ENCODE results near the gene TMEM205.
A peak's percentile ranks its signal among the peaks of the same experiment; 100 is the strongest.

DNA sequence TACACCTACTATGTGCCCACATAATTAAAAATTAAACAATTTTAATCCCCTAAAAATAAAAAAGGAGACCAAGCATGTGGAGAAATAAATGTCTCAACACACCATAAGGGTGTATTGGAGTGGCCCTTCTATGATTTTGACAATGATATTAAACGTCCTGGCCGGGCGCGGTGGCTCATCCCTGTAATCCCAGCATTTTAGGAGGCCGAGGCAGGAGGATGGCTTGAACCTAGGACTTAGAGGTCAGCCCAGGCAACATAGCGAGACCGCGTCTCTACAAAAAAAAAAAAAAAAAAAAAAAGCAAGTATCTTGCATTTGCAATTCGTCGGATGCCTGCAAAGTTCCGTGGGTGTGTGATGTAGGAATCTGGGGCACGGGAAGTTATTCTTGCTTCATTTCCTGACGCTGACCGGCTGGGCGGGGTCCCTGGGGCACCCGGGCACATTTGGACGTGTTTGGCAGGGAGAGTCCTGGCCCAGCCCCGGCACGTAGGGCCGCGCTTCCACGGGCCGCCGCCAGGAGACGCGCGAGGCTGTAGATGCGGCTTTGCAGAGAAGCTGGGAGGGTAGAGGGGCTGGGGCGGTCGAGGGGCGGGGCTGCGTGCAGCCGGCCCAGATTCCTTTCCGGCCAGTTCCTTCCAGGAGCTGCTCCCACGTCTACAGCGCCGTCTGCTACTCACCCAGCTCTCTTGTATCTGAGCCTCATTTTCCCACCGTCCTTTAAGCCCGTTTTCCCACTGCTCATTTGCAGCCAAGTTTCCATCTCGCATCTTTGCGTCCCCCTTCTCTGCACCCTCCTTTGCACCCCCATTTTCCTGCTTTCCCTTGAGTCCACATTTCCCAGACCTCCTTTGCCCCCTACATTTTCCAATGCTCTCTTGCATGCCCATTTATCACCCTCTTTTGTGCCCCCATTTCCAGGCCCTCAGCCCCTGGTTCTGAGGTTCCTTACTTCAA lies 52.4 kb downstream of the TMEM205 start:
- TF ChIP-seq, protein P1, sequence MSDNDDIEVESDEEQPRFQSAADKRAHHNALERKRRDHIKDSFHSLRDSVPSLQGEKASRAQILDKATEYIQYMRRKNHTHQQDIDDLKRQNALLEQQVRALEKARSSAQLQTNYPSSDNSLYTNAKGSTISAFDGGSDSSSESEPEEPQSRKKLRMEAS (IDR thresholded peaks at IDR 0.05; ENCODE audit: low read depth, low read length), result peak; percentile 42; the same call in 1 of the 2 replicates
- TF ChIP-seq, protein P2, sequence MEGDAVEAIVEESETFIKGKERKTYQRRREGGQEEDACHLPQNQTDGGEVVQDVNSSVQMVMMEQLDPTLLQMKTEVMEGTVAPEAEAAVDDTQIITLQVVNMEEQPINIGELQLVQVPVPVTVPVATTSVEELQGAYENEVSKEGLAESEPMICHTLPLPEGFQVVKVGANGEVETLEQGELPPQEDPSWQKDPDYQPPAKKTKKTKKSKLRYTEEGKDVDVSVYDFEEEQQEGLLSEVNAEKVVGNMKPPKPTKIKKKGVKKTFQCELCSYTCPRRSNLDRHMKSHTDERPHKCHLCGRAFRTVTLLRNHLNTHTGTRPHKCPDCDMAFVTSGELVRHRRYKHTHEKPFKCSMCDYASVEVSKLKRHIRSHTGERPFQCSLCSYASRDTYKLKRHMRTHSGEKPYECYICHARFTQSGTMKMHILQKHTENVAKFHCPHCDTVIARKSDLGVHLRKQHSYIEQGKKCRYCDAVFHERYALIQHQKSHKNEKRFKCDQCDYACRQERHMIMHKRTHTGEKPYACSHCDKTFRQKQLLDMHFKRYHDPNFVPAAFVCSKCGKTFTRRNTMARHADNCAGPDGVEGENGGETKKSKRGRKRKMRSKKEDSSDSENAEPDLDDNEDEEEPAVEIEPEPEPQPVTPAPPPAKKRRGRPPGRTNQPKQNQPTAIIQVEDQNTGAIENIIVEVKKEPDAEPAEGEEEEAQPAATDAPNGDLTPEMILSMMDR (IDR thresholded peaks at IDR 0.05; ENCODE audit: low read depth, low read length), result peak; percentile 89
